Caki2 (cell line): Measurements from ENCODE around the gene ARL16. TPM values are rescaled to one million over a fixed set of nuclear protein-coding genes. Genes with fewer than 3 reads are reported as not detected.

ENCODE experiments used
- DNase-seq: peaks from one replicate; pipeline ENCODE4 v3.0.0-alpha.2; 2015; ENCODE audit warnings: low read depth
- in situ Hi-C: cut with HindIII; loops from 2 replicates; pipeline ENCODE4 v1.10.0; 2016; ENCODE audit warnings: low sequenced_read_pairs, low pct_unique_long_range_greater_than_20kb, mixed read lengths
- total RNA-seq: library from RNA; depleted of rRNA; stranded (reverse); fragments of >200 nt; shearing (Covaris generic); gene quantifications from 2 replicates; pipeline ENCODE4 v1.2.3, GENCODE V29; 2014; ENCODE audit warnings: low replicate concordance

ARL16 gene
- total RNA-seq, 1 experiment from 2014 or later: 75.3 TPM

DNA sequence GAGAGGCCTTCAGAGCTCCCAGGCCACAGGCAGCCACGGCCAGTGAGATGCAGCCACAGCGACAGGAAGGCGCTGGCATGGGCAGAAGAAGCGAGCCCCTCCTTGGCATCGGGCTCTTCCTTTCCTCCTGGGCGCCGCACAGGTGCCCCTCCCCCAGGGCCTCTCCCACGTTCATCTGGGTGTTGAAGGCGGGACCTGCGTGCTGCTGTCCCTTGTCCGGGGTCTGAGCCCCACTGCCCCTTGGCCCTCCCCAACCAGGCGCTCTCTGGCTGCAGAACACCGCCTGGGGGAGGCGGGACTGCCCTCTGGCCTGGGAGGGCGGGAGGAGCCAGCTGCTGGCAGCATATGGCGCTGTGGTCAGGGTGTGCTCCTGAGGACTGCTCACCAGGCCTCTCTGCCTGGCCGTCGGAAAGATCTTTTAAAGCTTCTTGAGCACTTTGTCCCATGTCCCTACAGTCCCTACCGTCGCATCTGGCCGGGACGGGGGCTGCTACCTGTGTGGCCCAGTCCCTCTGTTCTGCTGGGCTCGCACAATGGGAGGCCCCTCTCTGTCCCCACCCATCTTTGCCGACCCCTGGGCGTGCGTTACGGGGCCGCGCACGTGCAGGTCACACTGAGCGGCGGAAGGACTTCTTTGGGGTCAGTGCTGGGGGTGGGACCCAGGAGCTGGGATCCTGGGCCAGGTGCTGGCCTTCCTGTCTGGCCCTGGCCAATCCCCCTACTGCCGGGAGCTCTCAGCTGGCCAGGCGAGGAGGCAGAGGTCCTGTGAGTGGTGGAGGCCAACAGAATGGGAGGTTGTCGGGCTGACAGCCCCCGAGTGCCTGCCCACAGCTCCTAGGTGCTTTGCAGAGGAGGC, 30.2 kb upstream of the ARL16 start:
- DNase-seq: peak; percentile 68
- in situ Hi-C loops: no loop called here

DNA sequence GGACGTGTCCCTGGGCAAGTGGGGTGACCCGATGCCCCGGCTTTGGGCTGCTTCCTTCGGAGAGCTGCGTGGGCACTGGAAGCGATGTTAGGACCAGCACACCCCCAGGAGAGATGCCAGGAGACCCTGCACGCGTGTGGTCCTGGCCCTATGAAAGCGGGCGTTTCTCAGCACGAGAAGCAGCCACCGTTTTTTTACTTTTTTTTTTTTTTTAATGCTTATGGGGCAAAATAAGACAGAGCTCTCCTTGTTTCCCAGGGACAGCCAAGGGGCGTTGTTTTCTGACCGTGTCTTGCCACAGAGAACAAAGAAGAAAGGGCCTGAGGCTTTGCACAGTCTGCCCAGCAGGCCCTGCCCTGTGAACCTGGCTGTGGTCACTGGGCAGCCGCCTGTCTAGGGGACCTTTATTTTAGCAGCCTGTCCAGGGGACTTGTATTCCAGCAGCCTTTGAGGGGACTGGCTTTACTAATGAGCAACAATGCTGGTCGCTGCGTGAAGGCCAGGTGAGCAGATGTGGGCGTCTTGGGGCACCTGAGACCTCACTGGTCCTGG, 29.5 kb upstream of the ARL16 start:
- no peak for DNase-seq
- in situ Hi-C loops: no loop called here

DNA sequence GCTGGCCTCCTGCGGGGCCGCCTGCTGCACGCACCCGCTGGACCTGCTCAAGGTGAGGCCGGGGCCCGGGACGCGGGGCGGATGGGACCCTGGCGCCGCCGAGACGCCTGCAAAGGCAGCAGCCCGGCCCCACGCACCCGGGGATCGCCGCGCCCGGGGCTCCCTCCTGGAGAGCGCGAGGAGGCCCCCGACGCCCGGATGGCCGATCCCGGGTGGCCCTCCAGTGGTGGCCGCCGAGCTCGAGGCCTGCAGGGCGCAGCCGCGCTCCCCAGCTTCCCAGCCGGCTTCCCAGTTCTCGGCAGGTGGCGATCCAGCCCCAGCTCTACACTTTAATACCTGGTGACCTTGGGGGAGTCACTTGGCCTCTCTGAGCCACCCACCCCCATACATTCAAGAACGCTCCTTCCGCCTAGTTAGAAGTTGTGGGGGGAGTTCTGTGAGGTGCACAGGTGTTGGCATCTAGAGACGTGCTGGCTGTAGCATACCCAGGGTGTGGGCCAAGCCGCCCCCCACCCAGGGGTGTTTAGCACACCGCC, 28.9 kb upstream of the ARL16 start:
- in situ Hi-C loops: no loop called here
- peak; percentile 57 for DNase-seq

DNA sequence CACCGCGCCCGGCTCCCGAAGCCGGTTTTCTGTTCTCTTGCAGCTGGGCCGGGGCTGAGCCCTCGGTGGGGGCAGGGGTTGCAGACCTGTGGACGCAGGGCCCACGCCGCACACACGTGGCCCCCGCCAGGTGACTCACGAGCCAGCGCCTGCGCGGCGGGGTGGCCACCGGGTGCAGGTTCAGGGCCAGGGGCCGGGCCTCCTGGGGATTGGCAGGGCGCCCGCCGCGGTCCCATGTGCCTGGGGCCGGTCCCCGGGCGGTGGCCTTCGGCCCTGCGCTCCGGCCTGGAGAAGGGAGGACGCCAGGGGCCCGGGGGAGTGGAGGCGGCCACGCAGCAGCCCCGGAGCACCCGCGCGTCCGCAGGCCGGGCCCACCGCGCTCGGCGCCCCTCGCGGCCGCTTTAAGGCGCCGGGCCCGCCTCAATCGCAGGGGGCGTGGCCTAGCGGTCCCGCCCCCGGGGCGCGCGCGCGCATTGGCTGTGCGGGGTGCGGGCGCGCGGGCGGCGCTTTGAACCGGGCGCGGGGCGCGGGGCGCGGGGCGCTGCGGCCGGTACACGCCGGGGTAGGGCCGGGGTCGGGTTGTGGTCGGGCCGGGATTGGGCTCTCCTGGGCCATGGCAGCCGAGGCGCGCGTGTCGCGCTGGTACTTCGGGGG, 28.3 kb upstream of the ARL16 start, which contains the start of gene SLC25A10:
TSS of gene SLC25A10 (plus strand) at position 471 of the 654 bp plus-strand sequence. CDS start at position 614, 143 bp downstream.
- DNase-seq: peak; percentile 89
- in situ Hi-C loops: no loop called here

DNA sequence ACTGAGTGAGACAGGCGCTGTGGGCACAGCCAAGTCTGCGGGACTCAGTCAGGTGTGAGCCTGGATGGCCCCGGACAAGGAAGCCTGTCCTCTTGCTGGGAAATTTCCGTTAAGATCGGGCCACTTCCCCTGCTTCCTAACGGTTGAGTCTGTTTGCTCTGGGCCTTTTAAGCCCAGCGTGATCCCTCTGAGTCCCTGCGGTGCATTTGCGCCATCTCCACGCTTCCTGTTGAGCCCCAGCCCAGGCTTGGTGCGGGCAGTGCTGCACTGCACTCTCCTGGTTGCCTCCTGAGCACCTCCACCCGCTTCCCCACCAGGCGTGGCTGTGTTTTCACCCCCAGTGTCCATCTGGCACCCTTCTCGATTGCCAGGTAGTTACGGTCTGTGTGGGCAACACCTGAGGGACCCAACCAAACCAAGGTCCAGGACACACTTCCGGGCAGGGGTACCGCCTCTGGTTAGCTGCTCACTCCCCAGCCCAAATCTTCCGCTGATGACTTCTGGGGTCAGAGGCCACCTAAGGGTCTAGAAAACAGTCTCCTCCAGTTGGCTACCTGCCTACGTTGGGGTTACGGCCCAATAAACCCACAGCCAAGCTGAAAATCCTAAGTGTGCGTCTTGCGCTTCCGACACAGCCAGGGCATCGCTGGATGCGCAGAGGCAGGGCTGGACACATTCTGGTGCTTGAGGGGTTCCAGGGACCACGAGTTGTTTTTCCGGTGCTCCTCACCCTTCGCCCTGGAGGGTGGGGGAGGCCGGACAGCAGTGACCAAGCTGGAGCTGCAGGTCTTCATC, 27.1 kb upstream of the ARL16 start:
- in situ Hi-C loops: no loop called here
- DNase-seq: no peak

DNA sequence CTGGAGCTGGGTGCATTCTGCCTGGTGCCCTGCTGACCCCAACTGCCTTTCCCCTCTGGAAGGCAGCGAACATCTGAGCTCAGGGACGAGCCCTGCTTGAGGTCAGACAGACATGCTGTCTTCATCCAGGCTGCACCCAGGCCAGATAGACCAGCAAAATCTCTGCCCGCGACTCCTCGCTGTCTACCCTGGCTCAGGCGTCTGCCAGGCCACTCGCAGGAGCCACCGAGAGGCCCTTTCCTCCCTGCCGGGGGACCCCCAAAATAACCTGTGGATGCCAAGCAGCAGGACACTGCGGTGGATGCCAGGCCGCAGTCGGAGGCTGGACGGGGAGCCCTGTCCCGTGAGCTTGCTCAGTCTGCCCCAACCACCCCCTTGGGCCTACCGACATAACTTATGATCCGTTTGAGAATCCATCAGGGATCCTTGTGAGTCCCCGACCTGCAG, 25.2 kb upstream of the ARL16 start:
- in situ Hi-C loops: no loop called here

DNA sequence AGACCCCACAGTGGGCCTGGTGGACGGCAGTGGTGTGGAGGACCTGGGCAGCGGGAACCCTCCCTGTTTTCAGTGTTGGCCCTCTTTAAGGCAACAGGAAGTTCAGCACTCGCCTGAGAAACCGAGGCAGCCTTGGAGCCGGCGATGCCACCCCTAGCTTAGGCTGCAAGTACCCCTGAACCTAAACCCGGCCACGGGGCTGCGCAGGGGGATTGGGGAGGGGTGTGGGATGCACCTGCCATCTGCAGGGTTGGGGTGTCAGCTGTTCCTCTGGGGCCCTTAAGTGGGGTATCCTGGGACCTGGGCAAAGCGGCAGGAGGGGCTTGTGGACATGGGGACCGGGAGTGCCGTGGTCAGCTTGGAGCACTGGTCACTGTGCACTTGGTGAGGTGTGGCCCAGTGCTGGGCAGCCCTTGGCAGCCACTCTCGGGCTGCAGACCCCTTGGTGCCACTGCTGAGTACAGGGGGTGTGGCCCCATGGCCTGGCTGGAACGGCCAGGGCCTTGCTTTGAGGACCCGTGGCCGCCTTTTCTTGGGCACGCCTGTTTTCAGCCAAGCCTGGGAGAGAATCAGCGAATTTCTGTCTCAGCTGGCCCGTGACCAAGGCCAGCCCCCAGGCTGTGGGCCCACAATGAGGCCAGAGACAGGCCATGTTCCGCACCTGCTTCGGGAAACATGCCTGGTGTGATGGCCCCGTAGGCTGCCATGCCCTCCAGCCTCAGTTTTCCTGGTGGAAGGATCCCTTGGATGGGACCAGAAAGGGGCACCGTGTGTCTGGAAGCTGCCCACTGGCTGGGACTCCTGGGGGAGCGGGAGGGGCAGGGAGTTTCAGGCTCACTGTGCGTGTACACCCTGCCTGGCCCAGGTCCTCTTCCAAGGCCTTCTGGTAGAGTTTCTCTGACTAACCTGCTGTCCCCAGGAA, 24.4 kb upstream of the ARL16 start:
- in situ Hi-C loops: no loop called here
- no peak for DNase-seq

More for the DNA sequence above, 25.2 kb upstream of the ARL16 start:
- DNase-seq: no peak

DNA sequence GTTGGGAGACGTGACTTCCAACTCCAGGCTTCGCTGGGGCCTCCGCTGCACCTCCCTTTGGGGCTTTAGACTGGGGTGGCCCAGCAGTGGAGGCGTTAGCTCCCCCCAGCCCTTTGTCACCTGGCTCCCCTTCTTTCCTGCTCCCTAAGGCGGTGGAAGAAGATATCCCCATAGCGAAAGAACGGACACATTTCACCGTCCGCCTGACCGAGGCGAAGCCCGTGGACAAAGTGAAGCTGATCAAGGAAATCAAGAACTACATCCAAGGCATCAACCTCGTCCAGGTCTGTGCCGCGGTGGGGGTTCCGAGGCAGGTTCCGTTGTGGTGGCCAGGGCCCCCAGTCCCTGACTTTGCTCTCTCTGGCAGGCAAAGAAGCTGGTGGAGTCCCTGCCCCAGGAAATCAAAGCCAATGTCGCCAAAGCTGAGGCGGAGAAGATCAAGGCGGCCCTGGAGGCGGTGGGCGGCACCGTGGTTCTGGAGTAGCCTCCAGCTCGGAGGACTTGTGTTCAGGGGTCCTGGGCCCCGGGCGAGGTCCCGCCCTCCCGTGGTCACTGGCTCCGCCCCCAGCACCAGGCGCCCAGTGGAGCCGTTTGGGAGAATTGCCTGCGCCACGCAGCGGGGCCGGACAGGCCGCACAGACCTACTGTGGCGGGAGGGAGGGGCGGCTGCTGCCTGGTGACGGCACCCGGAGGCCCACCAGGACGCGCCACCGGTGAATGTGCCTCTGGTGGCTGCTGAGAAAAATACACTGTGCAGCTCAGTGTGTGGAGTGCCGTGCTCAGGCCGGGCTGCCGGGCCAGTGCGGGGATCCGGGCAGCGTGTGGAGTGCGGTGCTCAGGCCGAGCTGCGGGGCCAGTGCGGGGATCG, 23.4 kb upstream of the ARL16 start:
- no peak for DNase-seq
- in situ Hi-C loops: no loop called here

DNA sequence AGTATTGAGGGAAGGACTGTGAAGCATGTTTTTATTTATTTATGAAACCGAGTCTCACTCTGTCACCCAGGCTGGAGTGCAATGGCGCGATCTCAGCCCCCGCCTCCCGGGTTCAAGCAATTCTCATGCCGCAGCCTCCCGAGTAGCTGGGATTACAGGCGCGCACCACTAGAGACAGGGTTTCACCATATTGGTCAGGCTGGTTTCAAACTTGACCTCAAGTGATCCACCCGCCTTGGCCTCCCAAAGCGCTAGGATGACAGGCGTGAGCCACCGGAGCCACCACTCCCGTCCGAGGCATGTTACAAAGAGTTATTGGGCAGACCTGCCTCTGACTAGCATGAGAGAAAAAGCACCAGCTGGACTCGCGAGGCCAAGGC, 22.6 kb upstream of the ARL16 start:
- in situ Hi-C loops: no loop called here

DNA sequence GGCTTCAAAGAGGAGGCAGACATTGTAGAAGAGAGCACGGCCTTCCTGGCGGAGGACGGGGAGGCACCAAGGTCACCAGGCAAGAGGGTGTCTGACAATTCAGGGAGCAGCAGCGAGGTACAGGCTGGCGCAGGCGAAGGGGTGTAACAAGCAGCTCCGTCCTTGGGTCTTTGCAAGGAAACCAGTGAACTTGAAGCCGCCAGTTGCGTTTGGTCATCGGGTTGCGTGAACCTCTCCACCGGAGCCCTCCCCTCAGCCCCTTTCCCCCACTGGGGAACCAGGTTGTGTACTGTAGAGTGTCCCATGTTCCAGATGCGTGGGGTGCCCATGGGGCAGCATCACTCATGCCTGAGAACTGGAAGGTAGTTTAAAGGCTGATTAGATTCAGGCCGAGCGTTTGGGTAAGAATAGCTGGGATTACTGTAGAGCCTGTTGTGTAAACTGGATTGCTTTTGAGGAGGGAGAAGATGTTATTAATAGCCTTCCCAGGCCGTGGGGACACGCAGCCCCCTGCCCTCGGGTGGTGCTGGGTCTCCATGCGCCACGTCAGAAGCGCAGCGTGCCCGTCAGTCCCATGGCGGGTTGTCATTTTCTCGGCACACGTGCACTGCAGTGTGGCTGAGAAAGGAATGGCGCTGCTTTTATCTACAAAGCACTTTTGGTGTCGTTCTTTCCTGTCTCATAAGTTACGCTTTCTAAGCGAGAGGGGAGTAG, 22.1 kb upstream of the ARL16 start:
- in situ Hi-C loops: no loop called here
- DNase-seq: no peak

More for the DNA sequence above, 22.6 kb upstream of the ARL16 start:
- no peak for DNase-seq

DNA sequence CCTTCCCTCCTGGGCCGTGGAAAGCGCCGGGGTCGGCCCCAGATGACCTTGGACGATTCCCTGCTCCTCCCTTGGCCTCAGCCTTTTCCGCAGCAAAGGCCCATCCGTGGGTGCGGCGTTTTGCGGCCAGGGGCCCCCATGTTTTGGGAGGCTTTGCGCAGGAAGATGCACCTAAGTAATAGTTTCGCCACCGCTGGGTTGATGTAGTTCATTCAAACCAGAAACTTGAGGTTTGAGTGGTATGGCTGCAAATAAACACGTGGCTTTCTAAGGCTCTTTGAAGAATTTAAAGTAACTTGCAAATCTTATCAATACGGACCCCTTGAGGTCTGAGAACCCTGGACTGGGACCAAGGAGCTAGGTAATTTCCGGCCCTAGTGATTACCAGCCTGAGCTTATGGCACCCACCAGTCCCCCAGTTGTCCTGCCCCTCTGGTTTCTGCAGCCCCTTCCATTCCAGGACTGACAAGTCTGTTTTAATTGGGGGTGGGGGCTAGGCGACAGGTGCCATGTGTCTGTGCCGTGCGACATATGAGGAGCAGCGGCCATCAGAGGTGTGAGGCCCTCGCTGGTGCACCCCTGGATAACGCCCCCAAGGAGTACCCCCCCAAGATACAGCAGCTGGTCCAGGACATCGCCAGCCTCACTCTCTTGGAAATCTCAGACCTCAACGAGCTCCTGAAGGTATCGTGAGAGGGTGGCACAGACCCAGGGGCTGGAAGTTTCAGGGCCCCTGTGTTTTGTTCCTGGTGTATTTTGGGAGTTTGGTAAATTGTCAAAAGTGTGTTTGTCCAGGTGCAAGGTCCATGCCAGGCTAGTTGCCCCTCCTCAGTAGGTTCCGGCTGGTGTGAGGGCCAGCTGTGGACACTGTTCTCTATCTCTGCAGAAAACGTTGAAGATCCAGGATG, 20.4 kb upstream of the ARL16 start:
- no peak for DNase-seq
- in situ Hi-C loops: no loop called here

DNA sequence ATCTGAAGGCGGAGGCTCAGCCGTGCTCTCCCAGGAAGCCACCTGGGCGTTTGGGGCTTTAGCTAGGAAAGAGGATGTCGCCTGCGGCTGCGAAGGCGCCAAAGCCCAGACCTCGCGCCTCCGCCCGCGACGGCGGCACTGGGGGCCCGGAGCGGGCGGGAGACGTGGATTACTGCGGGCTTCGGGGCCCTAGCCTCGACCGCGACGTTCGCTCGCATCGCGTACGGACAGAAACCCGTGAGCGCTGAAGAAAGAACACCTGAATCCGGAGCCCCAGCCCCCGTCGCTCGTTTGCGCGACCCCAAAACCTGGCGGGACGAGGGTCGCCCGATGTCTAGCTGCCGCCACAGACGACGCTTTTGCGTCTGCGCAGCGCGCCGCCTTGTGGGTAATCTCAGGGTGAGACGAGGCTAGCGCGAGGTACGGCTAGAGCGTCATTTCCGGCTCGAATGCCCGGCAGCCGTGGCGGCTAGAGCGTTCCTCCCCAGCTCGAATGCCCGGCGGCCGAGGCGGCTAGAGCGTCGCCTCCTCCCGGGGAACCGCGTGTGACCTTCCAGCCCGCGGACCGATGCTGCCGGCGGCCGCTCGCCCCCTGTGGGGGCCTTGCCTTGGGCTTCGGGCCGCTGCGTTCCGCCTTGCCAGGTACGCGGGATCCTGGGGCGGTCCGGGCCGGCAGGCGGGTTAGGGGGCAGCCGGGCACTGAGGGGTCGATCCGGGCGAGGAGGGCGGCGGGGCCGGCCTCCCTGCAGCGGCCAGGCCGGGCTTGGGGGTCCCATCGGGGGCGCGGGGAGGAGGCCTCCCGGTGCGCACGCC, 19.5 kb upstream of the ARL16 start, which contains the start of gene MRPL12:
TSS of gene MRPL12 (plus strand) at position 434 of the 813 bp plus-strand sequence. CDS start at position 569, 135 bp downstream.
- peak; percentile 80 for DNase-seq
- in situ Hi-C loops: no loop called here

DNA sequence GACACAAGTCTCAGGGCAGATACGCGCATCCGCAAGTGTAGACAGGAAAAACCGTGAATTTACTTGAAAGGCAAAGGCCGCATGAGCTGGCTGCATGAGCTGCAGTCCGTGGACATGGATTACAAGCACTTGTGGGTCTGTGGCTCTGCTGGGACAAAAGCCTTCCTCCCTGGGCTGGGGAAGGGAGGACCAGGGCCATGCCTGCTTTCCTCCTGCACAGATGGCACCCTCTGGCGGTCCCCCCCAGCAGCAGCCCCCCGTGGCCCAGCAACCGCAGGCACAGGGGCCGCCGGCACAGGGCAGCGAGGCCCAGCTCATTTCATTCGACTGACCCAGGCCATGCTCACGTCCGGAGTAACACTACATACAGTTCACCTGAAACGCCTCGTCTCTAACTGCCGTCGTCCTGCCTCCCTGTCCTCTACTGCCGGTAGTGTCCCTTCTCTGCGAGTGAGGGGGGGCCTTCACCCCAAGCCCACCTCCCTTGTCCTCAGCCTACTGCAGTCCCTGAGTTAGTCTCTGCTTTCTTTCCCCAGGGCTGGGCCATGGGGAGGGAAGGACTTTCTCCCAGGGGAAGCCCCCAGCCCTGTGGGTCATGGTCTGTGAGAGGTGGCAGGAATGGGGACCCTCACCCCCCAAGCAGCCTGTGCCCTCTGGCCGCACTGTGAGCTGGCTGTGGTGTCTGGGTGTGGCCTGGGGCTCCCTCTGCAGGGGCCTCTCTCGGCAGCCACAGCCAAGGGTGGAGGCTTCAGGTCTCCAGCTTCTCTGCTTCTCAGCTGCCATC, 17.9 kb upstream of the ARL16 start:
- in situ Hi-C loops: no loop called here

More for the DNA sequence above, 17.9 kb upstream of the ARL16 start:
- DNase-seq: peak; percentile 16
